HEK293 (cell line): Measurements from ENCODE around the gene WDR73.
A peak's percentile ranks its signal among the peaks of the same experiment; 100 is the strongest.

Source experiments
- EGR2 ChIP-seq: fragments of 450-650 bp; formaldehyde crosslinking; IDR thresholded peaks from 2 replicates; pipeline ENCODE4 v1.5.1; 2016; ENCODE audit warnings: low read depth, missing biosample characterization, missing genetic modification characterization
- GFI1B ChIP-seq: fragments of 450-650 bp; formaldehyde crosslinking; IDR thresholded peaks from 2 replicates; pipeline ENCODE4 v1.5.1; 2016; ENCODE audit warnings: missing biosample characterization, missing genetic modification characterization
- MEIS1 ChIP-seq: sonication (generic); formaldehyde crosslinking; IDR thresholded peaks from 2 replicates; pipeline ENCODE4 v1.8.1; 2022; ENCODE audit warnings: missing genetic modification reagents, mild to moderate bottlenecking, borderline replicate concordance
- MZF1 ChIP-seq: fragments of 450-650 bp; formaldehyde crosslinking; IDR thresholded peaks from 2 replicates; pipeline ENCODE4 v1.5.1; 2017; ENCODE audit warnings: missing biosample characterization, missing genetic modification characterization, borderline replicate concordance
- PRDM1 ChIP-seq: fragments of 450-650 bp; formaldehyde crosslinking; IDR thresholded peaks from 2 replicates; pipeline ENCODE4; 2016; ENCODE audit warnings: missing biosample characterization, missing genetic modification characterization
- SP7 ChIP-seq: fragments of 450-650 bp; formaldehyde crosslinking; IDR thresholded peaks from 2 replicates; pipeline ENCODE4 v1.5.1; 2016; ENCODE audit warnings: missing biosample characterization, missing genetic modification characterization
- ZBTB1 ChIP-seq: fragments of 450-650 bp; formaldehyde crosslinking; IDR thresholded peaks from 2 replicates; pipeline ENCODE4 v1.5.1; 2016; ENCODE audit warnings: missing biosample characterization, missing genetic modification characterization
- ZBTB21 ChIP-seq: fragments of 450-650 bp; formaldehyde crosslinking; IDR thresholded peaks from 2 replicates; pipeline ENCODE4 v1.5.1; 2017; ENCODE audit warnings: missing biosample characterization, missing genetic modification characterization
- ZNF132 ChIP-seq: fragments of 450-650 bp; formaldehyde crosslinking; IDR thresholded peaks from 2 replicates; pipeline ENCODE4 v1.5.1; 2017; ENCODE audit warnings: missing biosample characterization, missing genetic modification characterization, borderline replicate concordance
- ZNF202 ChIP-seq: fragments of 450-650 bp; formaldehyde crosslinking; IDR thresholded peaks from 2 replicates; pipeline ENCODE4 v1.5.1; 2016; ENCODE audit warnings: missing biosample characterization, missing genetic modification characterization, borderline replicate concordance
- ZNF214 ChIP-seq: fragments of 450-650 bp; formaldehyde crosslinking; IDR thresholded peaks from 2 replicates; pipeline ENCODE4 v1.5.1; 2017; ENCODE audit warnings: missing biosample characterization, mild to moderate bottlenecking, missing genetic modification characterization, borderline replicate concordance
- ZNF223 ChIP-seq: fragments of 450-650 bp; formaldehyde crosslinking; IDR thresholded peaks from 2 replicates; pipeline ENCODE4 v1.5.1; 2016; ENCODE audit warnings: missing biosample characterization, missing genetic modification characterization
- ZNF426 ChIP-seq: fragments of 450-650 bp; formaldehyde crosslinking; IDR thresholded peaks from 2 replicates; pipeline ENCODE4 v1.5.1; 2017; ENCODE audit warnings: missing biosample characterization, missing genetic modification characterization, mild to moderate bottlenecking, inconsistent platforms, moderate library complexity
- ZNF549 ChIP-seq: fragments of 450-650 bp; IDR thresholded peaks from 2 replicates; pipeline ENCODE4 v1.5.1; 2018; ENCODE audit warnings: missing biosample characterization, missing genetic modification characterization, mild to moderate bottlenecking, inconsistent platforms, moderate library complexity
- ZNF560 ChIP-seq: fragments of 450-650 bp; formaldehyde crosslinking; IDR thresholded peaks from 2 replicates; pipeline ENCODE4 v1.5.1; 2017; ENCODE audit warnings: missing biosample characterization, missing genetic modification characterization, borderline replicate concordance
- ZNF585B ChIP-seq: fragments of 450-650 bp; formaldehyde crosslinking; IDR thresholded peaks from 2 replicates; pipeline ENCODE4 v1.5.1; 2016; ENCODE audit warnings: missing biosample characterization, missing genetic modification characterization
- ZNF623 ChIP-seq: fragments of 450-650 bp; formaldehyde crosslinking; IDR thresholded peaks from 2 replicates; pipeline ENCODE4 v1.5.1; 2016; ENCODE audit warnings: missing biosample characterization, missing genetic modification characterization
- ZNF677 ChIP-seq: fragments of 450-650 bp; IDR thresholded peaks from 2 replicates; pipeline ENCODE4 v1.5.0; 2018; ENCODE audit warnings: missing biosample characterization, mild to moderate bottlenecking, missing genetic modification characterization, moderate library complexity
- ZNF785 ChIP-seq: fragments of 450-650 bp; formaldehyde crosslinking; IDR thresholded peaks from 2 replicates; pipeline ENCODE4 v1.5.1; 2016; ENCODE audit warnings: missing biosample characterization, missing genetic modification characterization
- ZNF791 ChIP-seq: fragments of 450-650 bp; formaldehyde crosslinking; IDR thresholded peaks from 2 replicates; pipeline ENCODE4 v1.5.1; 2016; ENCODE audit warnings: missing biosample characterization, missing genetic modification characterization
- ZNF830 ChIP-seq: fragments of 450-650 bp; IDR thresholded peaks from 2 replicates; pipeline ENCODE4 v1.5.0; 2018; ENCODE audit warnings: missing biosample characterization, missing genetic modification characterization, low read depth, mild to moderate bottlenecking, moderate library complexity
- ZXDB ChIP-seq: fragments of 450-650 bp; formaldehyde crosslinking; IDR thresholded peaks from 2 replicates; pipeline ENCODE4 v1.5.1; 2016; ENCODE audit warnings: missing biosample characterization, missing genetic modification characterization
- TF ChIP-seq, protein P1 (sequence below): fragments of 450-650 bp; formaldehyde crosslinking; IDR thresholded peaks from 2 replicates; pipeline ENCODE4 v1.5.1; 2016; ENCODE audit warnings: missing biosample characterization, missing genetic modification characterization
- TF ChIP-seq, protein P2 (sequence below): fragments of 450-650 bp; IDR thresholded peaks from 2 replicates; pipeline ENCODE4 v1.5.1; 2018; ENCODE audit warnings: missing biosample characterization, missing genetic modification characterization
- TF ChIP-seq, protein P3 (sequence below): fragments of 450-650 bp; formaldehyde crosslinking; IDR thresholded peaks from 2 replicates; pipeline ENCODE4 v1.5.1; 2016; ENCODE audit warnings: missing biosample characterization, missing genetic modification characterization
- TF ChIP-seq, protein P4 (sequence below): fragments of 450-650 bp; formaldehyde crosslinking; IDR thresholded peaks from 2 replicates; pipeline ENCODE4 v1.5.1; 2016; ENCODE audit warnings: missing biosample characterization, missing genetic modification characterization, low read depth
- TF ChIP-seq, protein P5 (sequence below): fragments of 450-650 bp; formaldehyde crosslinking; IDR thresholded peaks from 2 replicates; pipeline ENCODE4 v1.5.1; 2016; ENCODE audit warnings: missing biosample characterization, missing genetic modification characterization
- TF ChIP-seq, protein P6 (sequence below): fragments of 450-650 bp; formaldehyde crosslinking; IDR thresholded peaks from 2 replicates; pipeline ENCODE4 v1.5.1; 2017; ENCODE audit warnings: missing biosample characterization, missing genetic modification characterization

WDR73 gene

DNA sequence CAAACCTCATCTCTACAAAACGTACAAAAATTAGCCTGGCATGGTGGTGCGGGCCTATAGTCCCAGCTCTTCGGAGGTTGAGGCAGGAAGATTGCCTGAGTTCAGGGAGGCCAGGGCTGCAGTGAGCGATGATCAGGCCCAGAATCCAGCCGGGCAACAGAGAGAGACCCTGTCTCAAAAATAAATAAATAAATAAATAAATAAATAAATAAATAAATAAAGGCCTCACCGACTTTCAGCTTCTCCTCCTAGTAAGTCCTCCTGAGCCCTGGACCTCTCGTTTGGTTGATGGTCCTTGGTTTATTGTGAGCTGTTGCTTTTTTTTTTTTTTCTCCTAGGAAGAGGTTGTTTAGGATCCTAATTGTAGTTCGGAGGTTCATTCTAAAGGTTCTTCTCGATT lies 25.1 kb downstream of the WDR73 start (continued):
- TF ChIP-seq, protein P1, sequence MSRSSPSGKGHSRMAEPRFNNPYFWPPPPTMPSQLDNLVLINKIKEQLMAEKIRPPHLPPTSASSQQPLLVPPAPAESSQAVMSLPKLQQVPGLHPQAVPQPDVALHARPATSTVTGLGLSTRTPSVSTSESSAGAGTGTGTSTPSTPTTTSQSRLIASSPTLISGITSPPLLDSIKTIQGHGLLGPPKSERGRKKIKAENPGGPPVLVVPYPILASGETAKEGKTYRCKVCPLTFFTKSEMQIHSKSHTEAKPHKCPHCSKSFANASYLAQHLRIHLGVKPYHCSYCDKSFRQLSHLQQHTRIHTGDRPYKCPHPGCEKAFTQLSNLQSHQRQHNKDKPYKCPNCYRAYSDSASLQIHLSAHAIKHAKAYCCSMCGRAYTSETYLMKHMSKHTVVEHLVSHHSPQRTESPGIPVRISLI (tag by site-specific recombination), result no peak
- TF ChIP-seq, protein P2, sequence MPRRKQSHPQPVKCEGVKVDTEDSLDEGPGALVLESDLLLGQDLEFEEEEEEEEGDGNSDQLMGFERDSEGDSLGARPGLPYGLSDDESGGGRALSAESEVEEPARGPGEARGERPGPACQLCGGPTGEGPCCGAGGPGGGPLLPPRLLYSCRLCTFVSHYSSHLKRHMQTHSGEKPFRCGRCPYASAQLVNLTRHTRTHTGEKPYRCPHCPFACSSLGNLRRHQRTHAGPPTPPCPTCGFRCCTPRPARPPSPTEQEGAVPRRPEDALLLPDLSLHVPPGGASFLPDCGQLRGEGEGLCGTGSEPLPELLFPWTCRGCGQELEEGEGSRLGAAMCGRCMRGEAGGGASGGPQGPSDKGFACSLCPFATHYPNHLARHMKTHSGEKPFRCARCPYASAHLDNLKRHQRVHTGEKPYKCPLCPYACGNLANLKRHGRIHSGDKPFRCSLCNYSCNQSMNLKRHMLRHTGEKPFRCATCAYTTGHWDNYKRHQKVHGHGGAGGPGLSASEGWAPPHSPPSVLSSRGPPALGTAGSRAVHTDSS (tag by site-specific recombination), result no peak
- TF ChIP-seq ZBTB21 (tag by site-specific recombination) (0 out of 2 replicates have a peak, but pooled peaks have one; percentile 59), ZNF677 (tag by site-specific recombination) (no peak), PRDM1 (tag by site-specific recombination) (no peak), GFI1B (tag by site-specific recombination) (0 out of 2 replicates have a peak, but pooled peaks have one; percentile 52), ZXDB (tag by site-specific recombination) (peak; percentile 68; the same call in 1 of the 2 replicates), ZNF223 (tag by site-specific recombination) (0 out of 2 replicates have a peak, but pooled peaks have one; percentile 56), ZNF549 (tag by site-specific recombination) (no peak), SP7 (tag by site-specific recombination) (no peak), ZNF585B (tag by site-specific recombination) (no peak), EGR2 (tag by site-specific recombination) (no peak), ZNF791 (peak; percentile 72; the same call in 1 of the 2 replicates), ZNF560 (tag by site-specific recombination) (peak; percentile 72; the same call in 1 of the 2 replicates), MZF1 (tag by site-specific recombination) (peak; percentile 32; the same call in 1 of the 2 replicates), ZNF623 (tag by site-specific recombination) (peak; percentile 80), ZBTB1 (tag by site-specific recombination) (no peak), ZNF426 (peak; percentile 82), ZNF132 (tag by site-specific recombination) (no peak), ZNF214 (tag by site-specific recombination) (no peak; the same call in 1 of the 2 replicates), ZNF202 (tag by site-specific recombination) (peak; percentile 65; the same call in 1 of the 2 replicates), ZNF830 (no peak), MEIS1 (CRISPR knock-in tag) (no peak), ZNF785 (tag by site-specific recombination) (no peak)
- TF ChIP-seq, protein P3, sequence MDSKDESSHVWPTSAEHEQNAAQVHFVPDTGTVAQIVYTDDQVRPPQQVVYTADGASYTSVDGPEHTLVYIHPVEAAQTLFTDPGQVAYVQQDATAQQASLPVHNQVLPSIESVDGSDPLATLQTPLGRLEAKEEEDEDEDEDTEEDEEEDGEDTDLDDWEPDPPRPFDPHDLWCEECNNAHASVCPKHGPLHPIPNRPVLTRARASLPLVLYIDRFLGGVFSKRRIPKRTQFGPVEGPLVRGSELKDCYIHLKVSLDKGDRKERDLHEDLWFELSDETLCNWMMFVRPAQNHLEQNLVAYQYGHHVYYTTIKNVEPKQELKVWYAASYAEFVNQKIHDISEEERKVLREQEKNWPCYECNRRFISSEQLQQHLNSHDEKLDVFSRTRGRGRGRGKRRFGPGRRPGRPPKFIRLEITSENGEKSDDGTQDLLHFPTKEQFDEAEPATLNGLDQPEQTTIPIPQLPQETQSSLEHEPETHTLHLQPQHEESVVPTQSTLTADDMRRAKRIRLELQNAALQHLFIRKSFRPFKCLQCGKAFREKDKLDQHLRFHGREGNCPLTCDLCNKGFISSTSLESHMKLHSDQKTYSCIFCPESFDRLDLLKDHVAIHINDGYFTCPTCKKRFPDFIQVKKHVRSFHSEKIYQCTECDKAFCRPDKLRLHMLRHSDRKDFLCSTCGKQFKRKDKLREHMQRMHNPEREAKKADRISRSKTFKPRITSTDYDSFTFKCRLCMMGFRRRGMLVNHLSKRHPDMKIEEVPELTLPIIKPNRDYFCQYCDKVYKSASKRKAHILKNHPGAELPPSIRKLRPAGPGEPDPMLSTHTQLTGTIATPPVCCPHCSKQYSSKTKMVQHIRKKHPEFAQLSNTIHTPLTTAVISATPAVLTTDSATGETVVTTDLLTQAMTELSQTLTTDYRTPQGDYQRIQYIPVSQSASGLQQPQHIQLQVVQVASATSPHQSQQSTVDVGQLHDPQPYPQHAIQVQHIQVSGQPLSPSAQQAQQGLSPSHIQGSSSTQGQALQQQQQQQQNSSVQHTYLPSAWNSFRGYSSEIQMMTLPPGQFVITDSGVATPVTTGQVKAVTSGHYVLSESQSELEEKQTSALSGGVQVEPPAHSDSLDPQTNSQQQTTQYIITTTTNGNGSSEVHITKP, result no peak
- TF ChIP-seq, protein P4, sequence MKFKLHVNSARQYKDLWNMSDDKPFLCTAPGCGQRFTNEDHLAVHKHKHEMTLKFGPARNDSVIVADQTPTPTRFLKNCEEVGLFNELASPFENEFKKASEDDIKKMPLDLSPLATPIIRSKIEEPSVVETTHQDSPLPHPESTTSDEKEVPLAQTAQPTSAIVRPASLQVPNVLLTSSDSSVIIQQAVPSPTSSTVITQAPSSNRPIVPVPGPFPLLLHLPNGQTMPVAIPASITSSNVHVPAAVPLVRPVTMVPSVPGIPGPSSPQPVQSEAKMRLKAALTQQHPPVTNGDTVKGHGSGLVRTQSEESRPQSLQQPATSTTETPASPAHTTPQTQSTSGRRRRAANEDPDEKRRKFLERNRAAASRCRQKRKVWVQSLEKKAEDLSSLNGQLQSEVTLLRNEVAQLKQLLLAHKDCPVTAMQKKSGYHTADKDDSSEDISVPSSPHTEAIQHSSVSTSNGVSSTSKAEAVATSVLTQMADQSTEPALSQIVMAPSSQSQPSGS (tag by site-specific recombination), result no peak
- TF ChIP-seq, protein P5, sequence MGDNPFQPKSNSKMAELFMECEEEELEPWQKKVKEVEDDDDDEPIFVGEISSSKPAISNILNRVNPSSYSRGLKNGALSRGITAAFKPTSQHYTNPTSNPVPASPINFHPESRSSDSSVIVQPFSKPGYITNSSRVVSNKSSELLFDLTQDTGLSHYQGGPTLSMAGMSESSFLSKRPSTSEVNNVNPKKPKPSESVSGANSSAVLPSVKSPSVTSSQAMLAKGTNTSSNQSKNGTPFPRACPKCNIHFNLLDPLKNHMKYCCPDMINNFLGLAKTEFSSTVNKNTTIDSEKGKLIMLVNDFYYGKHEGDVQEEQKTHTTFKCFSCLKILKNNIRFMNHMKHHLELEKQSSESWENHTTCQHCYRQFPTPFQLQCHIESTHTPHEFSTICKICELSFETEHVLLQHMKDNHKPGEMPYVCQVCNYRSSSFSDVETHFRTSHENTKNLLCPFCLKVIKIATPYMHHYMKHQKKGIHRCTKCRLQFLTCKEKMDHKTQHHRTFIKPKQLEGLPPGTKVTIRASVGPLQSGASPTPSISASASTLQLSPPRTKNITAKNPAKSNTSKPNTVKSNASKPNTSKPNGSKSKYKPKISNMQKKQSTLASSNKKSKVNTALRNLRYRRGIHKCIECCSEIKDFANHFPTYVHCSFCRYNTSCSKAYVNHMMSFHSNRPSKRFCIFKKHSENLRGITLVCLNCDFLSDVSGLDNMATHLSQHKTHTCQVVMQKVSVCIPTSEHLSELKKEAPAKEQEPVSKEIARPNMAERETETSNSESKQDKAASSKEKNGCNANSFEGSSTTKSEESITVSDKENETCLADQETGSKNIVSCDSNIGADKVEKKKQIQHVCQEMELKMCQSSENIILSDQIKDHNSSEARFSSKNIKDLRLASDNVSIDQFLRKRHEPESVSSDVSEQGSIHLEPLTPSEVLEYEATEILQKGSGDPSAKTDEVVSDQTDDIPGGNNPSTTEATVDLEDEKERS, result no peak
- TF ChIP-seq, protein P6, sequence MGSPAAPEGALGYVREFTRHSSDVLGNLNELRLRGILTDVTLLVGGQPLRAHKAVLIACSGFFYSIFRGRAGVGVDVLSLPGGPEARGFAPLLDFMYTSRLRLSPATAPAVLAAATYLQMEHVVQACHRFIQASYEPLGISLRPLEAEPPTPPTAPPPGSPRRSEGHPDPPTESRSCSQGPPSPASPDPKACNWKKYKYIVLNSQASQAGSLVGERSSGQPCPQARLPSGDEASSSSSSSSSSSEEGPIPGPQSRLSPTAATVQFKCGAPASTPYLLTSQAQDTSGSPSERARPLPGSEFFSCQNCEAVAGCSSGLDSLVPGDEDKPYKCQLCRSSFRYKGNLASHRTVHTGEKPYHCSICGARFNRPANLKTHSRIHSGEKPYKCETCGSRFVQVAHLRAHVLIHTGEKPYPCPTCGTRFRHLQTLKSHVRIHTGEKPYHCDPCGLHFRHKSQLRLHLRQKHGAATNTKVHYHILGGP (tag by site-specific recombination), result no peak
